ENCODE data around the gene TFR2.
A peak's percentile ranks its signal among the peaks of the same experiment; 100 is the strongest.

Gene TFR2

GRCh38 chr7:100586266-100587025 is 54.9 kb downstream of the TFR2 start, which contains the start of gene FBXO24:
Gene FBXO24, plus strand, starts transcription at chr7:100586328. Its CDS starts 298 bp downstream, at chr7:100586626.
- peak; percentile 100 for DNase-seq (ENCODE audit: low spot score)

- DNase-seq (ENCODE audit: low spot score): peak; percentile 56
These were observed 55.7 kb downstream of the TFR2 start, which contains the start of gene LRCH4 for GRCh38 chr7:100585511-100586265. Gene LRCH4, minus strand, starts transcription at chr7:100586129. Its CDS starts 29 bp downstream, at chr7:100586100.

- peak; percentile 44 for DNase-seq (ENCODE audit: low spot score)
These were observed 56.5 kb downstream of the TFR2 start for GRCh38 chr7:100584683-100585510.

GRCh38 chr7:100584054-100584682 is 57.2 kb downstream of the TFR2 start:
- no peak for DNase-seq (ENCODE audit: low spot score)

- no peak for DNase-seq (ENCODE audit: low spot score)
These were observed 58.0 kb downstream of the TFR2 start for GRCh38 chr7:100583132-100584053.

GRCh38 chr7:100582650-100583049 is 58.7 kb downstream of the TFR2 start:
- DNase-seq (ENCODE audit: low spot score): no peak

GRCh38 chr7:100582041-100582579 is 59.2 kb downstream of the TFR2 start:
- DNase-seq (ENCODE audit: low spot score): no peak

GRCh38 chr7:100580466-100581283 is 60.7 kb downstream of the TFR2 start:
- DNase-seq (ENCODE audit: low spot score): no peak

GRCh38 chr7:100578246-100579183 is 62.8 kb downstream of the TFR2 start:
- DNase-seq (ENCODE audit: low spot score): no peak

- no peak for DNase-seq (ENCODE audit: low spot score)
These were observed 63.8 kb downstream of the TFR2 start for GRCh38 chr7:100577507-100577906.

GRCh38 chr7:100577103-100577502 is 64.2 kb downstream of the TFR2 start:
- no peak for DNase-seq (ENCODE audit: low spot score)

GRCh38 chr7:100576384-100576993 is 64.9 kb downstream of the TFR2 start:
- no peak for DNase-seq (ENCODE audit: low spot score)

GRCh38 chr7:100575746-100576383 is 65.5 kb downstream of the TFR2 start:
- no peak for DNase-seq (ENCODE audit: low spot score)

- peak; percentile 36 for DNase-seq (ENCODE audit: low spot score)
These were observed 66.1 kb downstream of the TFR2 start for GRCh38 chr7:100575206-100575631.

- DNase-seq (ENCODE audit: low spot score): no peak
These were observed 66.8 kb downstream of the TFR2 start for GRCh38 chr7:100574362-100575205.

GRCh38 chr7:100573691-100574361 is 67.5 kb downstream of the TFR2 start, which contains the start of gene SAP25:
Gene SAP25, minus strand, starts transcription at chr7:100573900. Its CDS starts 158 bp downstream, at chr7:100573742.
- DNase-seq (ENCODE audit: low spot score): no peak
